ENCODE measurements around the gene PHC2. TPM values are rescaled to one million over a fixed set of nuclear protein-coding genes. Genes with fewer than 3 reads are reported as not detected.

Gene PHC2
- polyA plus RNA-seq, 1 donor from 2014 or later = 171 TPM

- Histone ChIP-seq H3F3A (ENCODE audit: insufficient read depth, low read length, poor library complexity, severe bottlenecking) (no peaks in the 10 kb centered on the region), H3K27ac (ENCODE audit: low read length) (no peak overlapping the region), H3K4me3 (ENCODE audit: low read length) (no peak overlapping the region), H3K9ac (ENCODE audit: low read length) (no peak overlapping the region), H3K4me2 (ENCODE audit: low read length) (no peak overlapping the region), H3K9me2 (ENCODE audit: insufficient read depth, low read length) (no peaks in the 10 kb centered on the region), H3K79me2 (replicated peaks; ENCODE audit: insufficient read depth, low read length) (peaks cover 60% of the 10 kb centered on the region), H2AFZ (ENCODE audit: low read depth, low read length) (no peak overlapping the region), H3K27me3 (ENCODE audit: insufficient read depth, low read depth, low read length) (no peaks in the 10 kb centered on the region), H3K36me3 (ENCODE audit: insufficient read depth, low read length) (peaks cover 39% of the 10 kb centered on the region), H3K9me3 (ENCODE audit: low read length) (no peaks in the 10 kb centered on the region), H4K20me1 (ENCODE audit: insufficient read depth) (peaks cover 27% of the 10 kb centered on the region)
- TF ChIP-seq POLR2AphosphoS5 (IDR thresholded peaks at IDR 0.05) (peak; percentile 42), TAF1 (IDR thresholded peaks at IDR 0.05; ENCODE audit: low read depth) (no peak)
These were observed 98.0 kb downstream of the PHC2 start for GRCh38 chr1:33332881-33333280.

GRCh38 chr1:33332357-33332789 lies 98.5 kb downstream of the PHC2 start:
- no peak overlapping the region for H3K27ac ChIP-seq (ENCODE audit: low read length)
- H3K4me3 ChIP-seq (ENCODE audit: low read length) = no peak overlapping the region
- H3K36me3 ChIP-seq (ENCODE audit: insufficient read depth, low read length) = peaks cover 39% of the 10 kb centered on the region
- no peak for TF ChIP-seq REST (IDR thresholded peaks at IDR 0.05; ENCODE audit: borderline replicate concordance)
- no peak for TF ChIP-seq EP300 (conservative IDR thresholded peaks at IDR 0.05; ENCODE audit: poor library complexity, severe bottlenecking)
- no peak for TF ChIP-seq MXI1 (conservative IDR thresholded peaks at IDR 0.05; ENCODE audit: poor library complexity, severe bottlenecking)
- TF ChIP-seq TAF1 (IDR thresholded peaks at IDR 0.05; ENCODE audit: low read depth) = no peak
- TF ChIP-seq SMC3 (conservative IDR thresholded peaks at IDR 0.05; ENCODE audit: poor library complexity) = no peak
- no peak for TF ChIP-seq CTCF (IDR thresholded peaks at IDR 0.05; ENCODE audit: poor library complexity, severe bottlenecking)
- no peak for TF ChIP-seq POLR2AphosphoS5 (IDR thresholded peaks at IDR 0.05)
- TF ChIP-seq EZH2 (IDR thresholded peaks at IDR 0.05; ENCODE audit: borderline replicate concordance, insufficient read depth, low read length, poor library complexity, severe bottlenecking) = no peak
- peaks cover 55% of the 10 kb centered on the region for H3K79me2 ChIP-seq (replicated peaks; ENCODE audit: insufficient read depth, low read length)
- H3K9me3 ChIP-seq (ENCODE audit: low read length) = no peaks in the 10 kb centered on the region
- no peak overlapping the region for H3K9ac ChIP-seq (ENCODE audit: low read length)
- no peak overlapping the region for H3K4me2 ChIP-seq (ENCODE audit: low read length)
- H4K20me1 ChIP-seq (ENCODE audit: insufficient read depth) = peaks cover 27% of the 10 kb centered on the region
- H2AFZ ChIP-seq (ENCODE audit: low read depth, low read length) = no peak overlapping the region
- H3F3A ChIP-seq (ENCODE audit: insufficient read depth, low read length, poor library complexity, severe bottlenecking) = no peaks in the 10 kb centered on the region
- no peaks in the 10 kb centered on the region for H3K27me3 ChIP-seq (ENCODE audit: insufficient read depth, low read depth, low read length)
- H3K9me2 ChIP-seq (ENCODE audit: insufficient read depth, low read length) = no peaks in the 10 kb centered on the region

Measured in neural cell (in vitro differentiated cells).